K562 (cell line): ENCODE results near the gene CROCC2.

Experiments
- MAZ ChIP-seq, 2 experiments: fragments of 450-650 bp in 1 of 2; sonication (generic) in 1 of 2; formaldehyde crosslinking; IDR thresholded peaks in 1 of 2; conservative IDR thresholded peaks in 1 of 2; 2 replicates each; pipeline versions ENCODE4 v1.4.0 to v1.5.0; 2020; ENCODE audit warnings: mild to moderate bottlenecking in 1 of 2, missing genetic modification reagents in 1 of 2
- MYBL2 ChIP-seq, 2 experiments: fragments of 450-650 bp in 1 of 2; sonication (generic) in 1 of 2; formaldehyde crosslinking in 1 of 2; IDR thresholded peaks; 2 replicates each; pipeline versions ENCODE4 v1.6.1 to v1.8.1; 2017 to 2022; ENCODE audit warnings: borderline replicate concordance in 1 of 2, inconsistent platforms in 1 of 2, low read depth in 1 of 2, mild to moderate bottlenecking in 1 of 2, missing genetic modification reagents in 1 of 2, moderate library complexity in 1 of 2
- ZNF431 ChIP-seq: sonication (generic); formaldehyde crosslinking; IDR thresholded peaks from 2 replicates; pipeline ENCODE4 v1.8.0; 2022; ENCODE audit warnings: mild to moderate bottlenecking, missing genetic modification reagents
- ZSCAN29 ChIP-seq: fragments of 450-650 bp; IDR thresholded peaks from 2 replicates; pipeline ENCODE4 v1.6.1; 2017
- TF ChIP-seq, protein P1 (sequence below): fragments of 450-650 bp; conservative IDR thresholded peaks from 2 replicates; pipeline ENCODE4 v1.6.1; 2016; ENCODE audit warnings: missing genetic modification characterization, low read depth, mild to moderate bottlenecking, control low read depth, missing compliant biosample characterization

DNA sequence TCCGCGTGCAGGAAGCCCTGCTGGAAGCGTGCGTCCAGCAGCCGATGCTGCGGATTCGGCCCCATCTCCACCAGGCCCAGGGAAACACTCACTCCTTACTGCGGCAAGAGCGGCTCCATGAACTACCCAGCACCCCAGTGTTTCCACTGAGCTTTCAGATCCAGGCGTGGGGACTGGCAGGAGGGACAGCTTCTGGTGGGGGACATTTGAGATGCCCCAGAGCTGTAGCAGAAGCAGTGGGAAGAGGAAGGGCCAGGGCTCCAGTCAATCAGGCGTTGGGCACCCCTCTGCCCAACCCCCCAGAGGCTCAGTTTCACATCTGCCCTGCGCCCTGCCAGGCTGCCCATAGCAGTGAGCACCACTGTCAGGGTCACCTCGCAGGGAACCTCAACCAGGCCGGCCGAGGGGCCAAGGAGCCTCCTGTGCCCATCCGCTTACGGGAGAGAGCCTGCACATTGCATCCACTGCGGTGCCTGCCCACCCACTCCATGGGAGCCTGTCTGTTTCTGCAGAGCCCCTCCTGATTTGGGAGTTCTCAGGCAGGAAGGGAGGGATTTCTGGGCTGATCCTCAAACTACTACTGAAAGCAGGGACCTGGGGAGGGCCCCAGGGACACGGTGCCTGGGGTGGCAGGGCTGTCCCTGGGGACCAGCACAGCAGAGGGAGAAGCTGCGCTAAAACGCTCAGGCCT is 32.9 kb upstream of the CROCC2 start:
- TF ChIP-seq, protein P1, sequence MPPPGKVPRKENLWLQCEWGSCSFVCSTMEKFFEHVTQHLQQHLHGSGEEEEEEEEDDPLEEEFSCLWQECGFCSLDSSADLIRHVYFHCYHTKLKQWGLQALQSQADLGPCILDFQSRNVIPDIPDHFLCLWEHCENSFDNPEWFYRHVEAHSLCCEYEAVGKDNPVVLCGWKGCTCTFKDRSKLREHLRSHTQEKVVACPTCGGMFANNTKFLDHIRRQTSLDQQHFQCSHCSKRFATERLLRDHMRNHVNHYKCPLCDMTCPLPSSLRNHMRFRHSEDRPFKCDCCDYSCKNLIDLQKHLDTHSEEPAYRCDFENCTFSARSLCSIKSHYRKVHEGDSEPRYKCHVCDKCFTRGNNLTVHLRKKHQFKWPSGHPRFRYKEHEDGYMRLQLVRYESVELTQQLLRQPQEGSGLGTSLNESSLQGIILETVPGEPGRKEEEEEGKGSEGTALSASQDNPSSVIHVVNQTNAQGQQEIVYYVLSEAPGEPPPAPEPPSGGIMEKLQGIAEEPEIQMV = no peak
- no peak for TF ChIP-seq ZNF431 (CRISPR knock-in tag)
- no peak for TF ChIP-seq ZSCAN29
- TF ChIP-seq MYBL2 (IDR thresholded peaks at IDR 0.05; ENCODE audit: low read depth) = no peak
- TF ChIP-seq MYBL2 (CRISPR knock-in tag; IDR thresholded peaks at IDR 0.05; ENCODE audit: borderline replicate concordance) = no peak
- no peak for TF ChIP-seq MAZ (CRISPR knock-in tag; conservative IDR thresholded peaks at IDR 0.05 in 1 of 2, IDR thresholded peaks at IDR 0.05 in 1 of 2)
